Panc1 (cell line): ENCODE results near the gene STEAP1B. TPM values are rescaled to one million over a fixed set of nuclear protein-coding genes. Genes with fewer than 3 reads are reported as not detected.

Experiments used
- ATAC-seq: fragments of 200-7000 bp; cut with Tn5 transposase; 2 replicates; pipeline ENCODE4 v1.9.1; 2020; ENCODE audit warnings: mild to moderate bottlenecking, moderate library complexity
- BruUV-seq: library from RNA; stranded (reverse); fragments of 400-500 nt; replicated peaks from 2 replicates; lab custom pipeline; 2021; lab: Mats Ljungman, UMichigan
- CTCF ChIA-PET: fragments of 300-600 bp; sonication (Branson Sonifier 250); formaldehyde crosslinking; loops from one replicate; lab custom pipeline; 2022; ENCODE audit warnings: antibody characterized with exemption; lab: Charles Lee
- POLR2A ChIA-PET: fragments of 300-600 bp; sonication (Branson Sonifier 250); formaldehyde crosslinking; loops from one replicate; lab custom pipeline; 2022; ENCODE audit warnings: antibody characterized with exemption; lab: Charles Lee
- DNase-seq: peaks from one replicate; pipeline ENCODE4 v3.0.0-alpha.2; 2010; ENCODE audit warnings: low read depth, low spot score
- H3K27ac ChIP-seq: 2 replicates; pipeline ENCODE4 v1.5.1; 2011; ENCODE audit warnings: mild to moderate bottlenecking, low read length, inconsistent platforms
- H3K27me3 ChIP-seq: fragments of 200-500 bp; sonication (Bioruptor generic); 2 replicates; pipeline ENCODE4 v1.6.0; 2014; ENCODE audit warnings: low read length, inconsistent platforms; ENCODE audit not compliant: control insufficient read depth, insufficient read depth
- H3K36me3 ChIP-seq: fragments of 200-500 bp; sonication (Bioruptor generic); 2 replicates; pipeline ENCODE4 v1.5.1; 2014; ENCODE audit warnings: inconsistent platforms, mild to moderate bottlenecking, low read length, moderate library complexity; ENCODE audit not compliant: control insufficient read depth, insufficient read depth
- H3K4me1 ChIP-seq: 2 replicates; pipeline ENCODE4 v1.5.1; 2011; ENCODE audit warnings: inconsistent platforms, mild to moderate bottlenecking, low read length, moderate library complexity; ENCODE audit not compliant: control insufficient read depth, insufficient read depth
- H3K4me3 ChIP-seq, 2 experiments: 2 replicates each; pipeline ENCODE4 v1.5.1; 2011 to 2012; ENCODE audit warnings: low read depth in 2 of 2, low read length in 2 of 2, mild to moderate bottlenecking in 2 of 2, inconsistent platforms in 1 of 2, moderate library complexity in 1 of 2
- H3K9me3 ChIP-seq: fragments of 200-500 bp; sonication (Bioruptor generic); 2 replicates; pipeline ENCODE4 v1.5.1; 2014; ENCODE audit warnings: low read depth, mild to moderate bottlenecking, inconsistent platforms, low read length, moderate library complexity; ENCODE audit not compliant: control insufficient read depth, insufficient read depth
- CTCF ChIP-seq: fragments of 450-650 bp; IDR thresholded peaks from 2 replicates; pipeline ENCODE4 v1.5.1; 2017; ENCODE audit warnings: mild to moderate bottlenecking
- POLR2AphosphoS5 ChIP-seq: IDR thresholded peaks from 2 replicates; pipeline ENCODE4 v1.6.1; 2012; ENCODE audit warnings: mild to moderate bottlenecking, low read depth, low read length, moderate library complexity
- REST ChIP-seq, 2 experiments: IDR thresholded peaks; 2 replicates each; pipeline ENCODE4 v1.6.1; 2011 to 2012; ENCODE audit warnings: low read depth in 2 of 2, control low read depth in 1 of 2, low read length in 1 of 2, mild to moderate bottlenecking in 1 of 2, moderate library complexity in 1 of 2; ENCODE audit not compliant: insufficient read depth in 1 of 2
- SIN3A ChIP-seq: IDR thresholded peaks from 2 replicates; pipeline ENCODE4 v1.6.1; 2012; ENCODE audit warnings: low read depth, mild to moderate bottlenecking, low read length, moderate library complexity, borderline replicate concordance; ENCODE audit not compliant: insufficient read depth
- TCF7L2 ChIP-seq: IDR thresholded peaks from 2 replicates; pipeline ENCODE4 v1.6.1; 2011; ENCODE audit warnings: mild to moderate bottlenecking, low read depth, low read length, inconsistent platforms
- in situ Hi-C: cut with HindIII; loops from 2 replicates; pipeline ENCODE4 v1.10.0; 2016; ENCODE audit warnings: low sequenced_read_pairs, low pct_unique_long_range_greater_than_20kb
- intact Hi-C: fragments of 100-400 bp; cut with micrococcal nuclease; formaldehyde crosslinking; loops from one replicate; pipeline ENCODE4 v1.10.0; 2022; ENCODE audit not compliant: unreplicated experiment
- total RNA-seq: library from RNA; stranded (reverse); gene quantifications from one replicate; pipeline ENCODE4 v1.2.1, GENCODE V29; 2021; ENCODE audit not compliant: unreplicated experiment

The STEAP1B gene
- total RNA-seq, 1 experiment from 2014 or later: 3.3 TPM

- in situ Hi-C loops: no loop called here
- H3K27me3 ChIP-seq: no peaks in the 10 kb centered on the region
- no peaks in the 10 kb centered on the region for H3K36me3 ChIP-seq
- TF ChIP-seq POLR2AphosphoS5 (no peak), REST (IDR thresholded peaks at IDR 0.05; ENCODE audit: insufficient read depth in 1 of 2, low read depth in 2 of 2, low read length in 1 of 2) (no peak), CTCF (no peak), SIN3A (no peak), TCF7L2 (no peak)
- no peak overlapping the region for H3K27ac ChIP-seq
- DNase-seq (no peak), ATAC-seq (no peak)
- no peaks in the 10 kb centered on the region for H3K4me1 ChIP-seq
- H3K4me3 ChIP-seq: no peak overlapping the region
- no TSS peak for BruUV-seq
- intact Hi-C loops: no loop called here
- no peaks in the 10 kb centered on the region for H3K9me3 ChIP-seq
- ChIA-PET CTCF (no interaction called here), POLR2A (no interaction called here)
Observed at GRCh38 chr7:22474645-22475044, 25.3 kb downstream of the STEAP1B start.

- CTCF ChIA-PET: no interaction called here
- H3K4me3 ChIP-seq: no peak overlapping the region
- H3K9me3 ChIP-seq: no peaks in the 10 kb centered on the region
- in situ Hi-C loops: no loop called here
- ATAC-seq (no peak), DNase-seq (no peak)
- intact Hi-C loops: no loop called here
- BruUV-seq: no TSS peak
- H3K36me3 ChIP-seq: no peaks in the 10 kb centered on the region
- POLR2A ChIA-PET: interaction anchor here (0.5 to 0.6 kb wide), 3 partner anchors 267 to 388 kb away, joined by 3 to 7 read pairs (median 5); no protein-coding TSS in a partner anchor
- H3K27ac ChIP-seq: no peak overlapping the region
- no peaks in the 10 kb centered on the region for H3K27me3 ChIP-seq
- no peaks in the 10 kb centered on the region for H3K4me1 ChIP-seq
- TF ChIP-seq CTCF (no peak), POLR2AphosphoS5 (no peak), TCF7L2 (no peak), SIN3A (no peak), REST (IDR thresholded peaks at IDR 0.05; ENCODE audit: insufficient read depth in 1 of 2, low read depth in 2 of 2, low read length in 1 of 2) (no peak)
Observed at GRCh38 chr7:22470981-22471380, 29.0 kb downstream of the STEAP1B start.
